ENCODE results near the gene TAF8.

Gene TAF8

DNA sequence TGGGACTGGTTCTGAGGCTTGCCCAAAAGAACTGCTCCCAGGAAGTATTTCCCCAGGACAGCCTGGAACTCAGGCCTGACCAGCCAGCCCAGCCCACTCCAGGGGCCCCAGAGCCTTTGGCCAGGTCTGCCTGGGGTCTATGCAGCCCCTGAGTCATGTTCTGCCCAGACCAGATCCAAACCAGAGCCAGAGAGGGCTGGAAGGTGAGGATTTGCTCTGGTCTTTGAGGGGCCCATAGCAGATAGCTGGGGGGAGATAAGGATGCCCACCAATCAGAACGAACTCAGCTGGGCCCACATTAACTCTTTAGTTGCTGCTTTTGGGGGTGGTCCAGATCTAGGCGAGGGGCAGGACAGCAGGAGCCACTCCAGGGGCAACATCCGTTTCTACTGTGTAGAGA is 75.3 kb downstream of the TAF8 start:
- TF ChIP-seq, protein P1, sequence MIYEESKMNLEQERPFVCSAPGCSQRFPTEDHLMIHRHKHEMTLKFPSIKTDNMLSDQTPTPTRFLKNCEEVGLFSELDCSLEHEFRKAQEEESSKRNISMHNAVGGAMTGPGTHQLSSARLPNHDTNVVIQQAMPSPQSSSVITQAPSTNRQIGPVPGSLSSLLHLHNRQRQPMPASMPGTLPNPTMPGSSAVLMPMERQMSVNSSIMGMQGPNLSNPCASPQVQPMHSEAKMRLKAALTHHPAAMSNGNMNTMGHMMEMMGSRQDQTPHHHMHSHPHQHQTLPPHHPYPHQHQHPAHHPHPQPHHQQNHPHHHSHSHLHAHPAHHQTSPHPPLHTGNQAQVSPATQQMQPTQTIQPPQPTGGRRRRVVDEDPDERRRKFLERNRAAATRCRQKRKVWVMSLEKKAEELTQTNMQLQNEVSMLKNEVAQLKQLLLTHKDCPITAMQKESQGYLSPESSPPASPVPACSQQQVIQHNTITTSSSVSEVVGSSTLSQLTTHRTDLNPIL (CRISPR knock-in tag; IDR thresholded peaks at IDR 0.05; ENCODE audit: low read depth), result no peak
- TF ChIP-seq PPARA (CRISPR knock-in tag; IDR thresholded peaks at IDR 0.05; ENCODE audit: borderline replicate concordance) (no peak), ARNTL (CRISPR knock-in tag; IDR thresholded peaks at IDR 0.05; ENCODE audit: borderline replicate concordance, low read depth) (no peak), ESRRG (CRISPR knock-in tag; IDR thresholded peaks at IDR 0.05) (no peak), ISL1 (CRISPR knock-in tag; IDR thresholded peaks at IDR 0.05) (no peak), ZNF70 (CRISPR knock-in tag; IDR thresholded peaks at IDR 0.05) (no peak), CSDC2 (CRISPR knock-in tag; IDR thresholded peaks at IDR 0.05) (no peak)
- TF ChIP-seq, protein P2, sequence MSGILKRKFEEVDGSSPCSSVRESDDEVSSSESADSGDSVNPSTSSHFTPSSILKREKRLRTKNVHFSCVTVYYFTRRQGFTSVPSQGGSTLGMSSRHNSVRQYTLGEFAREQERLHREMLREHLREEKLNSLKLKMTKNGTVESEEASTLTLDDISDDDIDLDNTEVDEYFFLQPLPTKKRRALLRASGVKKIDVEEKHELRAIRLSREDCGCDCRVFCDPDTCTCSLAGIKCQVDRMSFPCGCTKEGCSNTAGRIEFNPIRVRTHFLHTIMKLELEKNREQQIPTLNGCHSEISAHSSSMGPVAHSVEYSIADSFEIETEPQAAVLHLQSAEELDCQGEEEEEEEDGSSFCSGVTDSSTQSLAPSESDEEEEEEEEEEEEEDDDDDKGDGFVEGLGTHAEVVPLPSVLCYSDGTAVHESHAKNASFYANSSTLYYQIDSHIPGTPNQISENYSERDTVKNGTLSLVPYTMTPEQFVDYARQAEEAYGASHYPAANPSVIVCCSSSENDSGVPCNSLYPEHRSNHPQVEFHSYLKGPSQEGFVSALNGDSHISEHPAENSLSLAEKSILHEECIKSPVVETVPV (CRISPR knock-in tag; IDR thresholded peaks at IDR 0.05), result no peak
- no peak for ATAC-seq

DNA sequence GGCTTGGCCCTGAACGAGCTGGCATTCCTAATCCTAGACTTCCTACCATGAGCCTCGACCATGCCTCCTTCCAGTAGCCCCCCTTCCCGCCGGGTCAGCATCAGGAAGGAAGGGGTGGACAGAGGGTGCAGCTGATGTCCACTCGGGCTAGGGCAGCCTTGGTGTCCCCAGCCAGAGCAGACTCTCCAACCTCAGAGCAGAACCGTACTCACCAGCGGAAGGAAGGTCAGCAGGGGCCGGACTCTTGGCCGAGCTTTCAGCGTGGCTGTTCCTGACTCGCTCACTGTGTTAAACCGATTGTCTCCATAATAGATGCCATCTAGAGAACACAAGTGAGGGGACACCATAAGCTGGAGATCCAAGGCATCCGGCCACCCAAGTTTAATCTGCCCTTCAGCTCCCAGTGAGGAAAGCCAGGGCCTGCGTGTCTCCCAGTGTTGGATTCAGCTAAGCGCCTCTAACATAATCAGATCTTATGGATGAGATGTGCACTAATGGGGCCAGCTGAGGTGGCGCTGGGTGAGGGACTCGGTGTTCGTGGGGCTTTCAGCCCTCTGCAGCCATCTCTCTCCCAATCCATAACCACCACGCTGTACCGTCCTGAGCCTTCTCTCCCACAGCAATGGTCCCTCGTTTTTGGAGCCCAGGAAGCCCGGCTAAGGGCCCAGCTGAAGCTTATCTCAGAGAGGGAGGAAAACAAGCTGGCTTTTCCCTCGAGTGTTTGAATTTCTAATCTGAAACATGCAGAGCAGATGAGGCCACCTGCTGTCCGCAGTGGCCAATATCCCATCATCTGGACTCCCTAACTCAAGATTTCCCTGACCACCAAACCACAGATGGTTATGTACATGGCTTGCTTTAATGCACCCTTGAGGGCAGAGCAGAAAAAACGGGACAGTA is 78.4 kb downstream of the TAF8 start:
- no peak; the same call in 2 of the 3 replicates for ATAC-seq
- TF ChIP-seq ZC3H10 (CRISPR knock-in tag; IDR thresholded peaks at IDR 0.05) (no peak), ZFP3 (CRISPR knock-in tag; IDR thresholded peaks at IDR 0.05) (no peak), ZNF70 (CRISPR knock-in tag; IDR thresholded peaks at IDR 0.05) (no peak), RARB (CRISPR knock-in tag; IDR thresholded peaks at IDR 0.05) (no peak), SNAI2 (CRISPR knock-in tag; IDR thresholded peaks at IDR 0.05) (no peak), ZNF8 (CRISPR knock-in tag; IDR thresholded peaks at IDR 0.05) (no peak), TCF4 (CRISPR knock-in tag; IDR thresholded peaks at IDR 0.05; ENCODE audit: borderline replicate concordance) (no peak), GLIS3 (CRISPR knock-in tag; IDR thresholded peaks at IDR 0.05) (no peak), TOX (CRISPR knock-in tag; IDR thresholded peaks at IDR 0.05; ENCODE audit: borderline replicate concordance) (no peak), ZFP30 (CRISPR knock-in tag; IDR thresholded peaks at IDR 0.05) (no peak), CSDC2 (CRISPR knock-in tag; IDR thresholded peaks at IDR 0.05) (no peak), PPARA (CRISPR knock-in tag; IDR thresholded peaks at IDR 0.05; ENCODE audit: borderline replicate concordance) (no peak), OSR1 (CRISPR knock-in tag; IDR thresholded peaks at IDR 0.05) (no peak), BACH2 (CRISPR knock-in tag; IDR thresholded peaks at IDR 0.05; ENCODE audit: borderline replicate concordance) (no peak), ESRRG (CRISPR knock-in tag; IDR thresholded peaks at IDR 0.05) (no peak)
- TF ChIP-seq, protein P3, sequence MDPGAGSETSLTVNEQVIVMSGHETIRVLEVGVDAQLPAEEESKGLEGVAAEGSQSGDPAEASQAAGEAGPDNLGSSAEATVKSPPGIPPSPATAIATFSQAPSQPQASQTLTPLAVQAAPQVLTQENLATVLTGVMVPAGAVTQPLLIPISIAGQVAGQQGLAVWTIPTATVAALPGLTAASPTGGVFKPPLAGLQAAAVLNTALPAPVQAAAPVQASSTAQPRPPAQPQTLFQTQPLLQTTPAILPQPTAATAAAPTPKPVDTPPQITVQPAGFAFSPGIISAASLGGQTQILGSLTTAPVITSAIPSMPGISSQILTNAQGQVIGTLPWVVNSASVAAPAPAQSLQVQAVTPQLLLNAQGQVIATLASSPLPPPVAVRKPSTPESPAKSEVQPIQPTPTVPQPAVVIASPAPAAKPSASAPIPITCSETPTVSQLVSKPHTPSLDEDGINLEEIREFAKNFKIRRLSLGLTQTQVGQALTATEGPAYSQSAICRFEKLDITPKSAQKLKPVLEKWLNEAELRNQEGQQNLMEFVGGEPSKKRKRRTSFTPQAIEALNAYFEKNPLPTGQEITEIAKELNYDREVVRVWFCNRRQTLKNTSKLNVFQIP (CRISPR knock-in tag; IDR thresholded peaks at IDR 0.05; ENCODE audit: borderline replicate concordance, low read depth), result no peak
- TF ChIP-seq, protein P4, sequence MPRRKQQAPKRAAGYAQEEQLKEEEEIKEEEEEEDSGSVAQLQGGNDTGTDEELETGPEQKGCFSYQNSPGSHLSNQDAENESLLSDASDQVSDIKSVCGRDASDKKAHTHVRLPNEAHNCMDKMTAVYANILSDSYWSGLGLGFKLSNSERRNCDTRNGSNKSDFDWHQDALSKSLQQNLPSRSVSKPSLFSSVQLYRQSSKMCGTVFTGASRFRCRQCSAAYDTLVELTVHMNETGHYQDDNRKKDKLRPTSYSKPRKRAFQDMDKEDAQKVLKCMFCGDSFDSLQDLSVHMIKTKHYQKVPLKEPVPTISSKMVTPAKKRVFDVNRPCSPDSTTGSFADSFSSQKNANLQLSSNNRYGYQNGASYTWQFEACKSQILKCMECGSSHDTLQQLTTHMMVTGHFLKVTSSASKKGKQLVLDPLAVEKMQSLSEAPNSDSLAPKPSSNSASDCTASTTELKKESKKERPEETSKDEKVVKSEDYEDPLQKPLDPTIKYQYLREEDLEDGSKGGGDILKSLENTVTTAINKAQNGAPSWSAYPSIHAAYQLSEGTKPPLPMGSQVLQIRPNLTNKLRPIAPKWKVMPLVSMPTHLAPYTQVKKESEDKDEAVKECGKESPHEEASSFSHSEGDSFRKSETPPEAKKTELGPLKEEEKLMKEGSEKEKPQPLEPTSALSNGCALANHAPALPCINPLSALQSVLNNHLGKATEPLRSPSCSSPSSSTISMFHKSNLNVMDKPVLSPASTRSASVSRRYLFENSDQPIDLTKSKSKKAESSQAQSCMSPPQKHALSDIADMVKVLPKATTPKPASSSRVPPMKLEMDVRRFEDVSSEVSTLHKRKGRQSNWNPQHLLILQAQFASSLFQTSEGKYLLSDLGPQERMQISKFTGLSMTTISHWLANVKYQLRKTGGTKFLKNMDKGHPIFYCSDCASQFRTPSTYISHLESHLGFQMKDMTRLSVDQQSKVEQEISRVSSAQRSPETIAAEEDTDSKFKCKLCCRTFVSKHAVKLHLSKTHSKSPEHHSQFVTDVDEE (CRISPR knock-in tag; IDR thresholded peaks at IDR 0.05), result no peak
- TF ChIP-seq, protein P2 (CRISPR knock-in tag; IDR thresholded peaks at IDR 0.05), result no peak
- TF ChIP-seq, protein P1 (CRISPR knock-in tag; IDR thresholded peaks at IDR 0.05; ENCODE audit: low read depth), result no peak
- TF ChIP-seq, protein P5, sequence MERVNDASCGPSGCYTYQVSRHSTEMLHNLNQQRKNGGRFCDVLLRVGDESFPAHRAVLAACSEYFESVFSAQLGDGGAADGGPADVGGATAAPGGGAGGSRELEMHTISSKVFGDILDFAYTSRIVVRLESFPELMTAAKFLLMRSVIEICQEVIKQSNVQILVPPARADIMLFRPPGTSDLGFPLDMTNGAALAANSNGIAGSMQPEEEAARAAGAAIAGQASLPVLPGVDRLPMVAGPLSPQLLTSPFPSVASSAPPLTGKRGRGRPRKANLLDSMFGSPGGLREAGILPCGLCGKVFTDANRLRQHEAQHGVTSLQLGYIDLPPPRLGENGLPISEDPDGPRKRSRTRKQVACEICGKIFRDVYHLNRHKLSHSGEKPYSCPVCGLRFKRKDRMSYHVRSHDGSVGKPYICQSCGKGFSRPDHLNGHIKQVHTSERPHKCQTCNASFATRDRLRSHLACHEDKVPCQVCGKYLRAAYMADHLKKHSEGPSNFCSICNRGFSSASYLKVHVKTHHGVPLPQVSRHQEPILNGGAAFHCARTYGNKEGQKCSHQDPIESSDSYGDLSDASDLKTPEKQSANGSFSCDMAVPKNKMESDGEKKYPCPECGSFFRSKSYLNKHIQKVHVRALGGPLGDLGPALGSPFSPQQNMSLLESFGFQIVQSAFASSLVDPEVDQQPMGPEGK (CRISPR knock-in tag; IDR thresholded peaks at IDR 0.05; ENCODE audit: borderline replicate concordance), result no peak
